HL-60 (cell line): ENCODE measurements around the gene EFEMP2.

Experiments
- GABPA ChIP-seq: IDR thresholded peaks from 2 replicates; pipeline ENCODE4 v1.6.1; 2012; ENCODE audit warnings: low read depth
- TF ChIP-seq, protein P1 (sequence below): IDR thresholded peaks from one replicate; pipeline ENCODE4 v1.5.1; 2011; ENCODE audit warnings: low read length, control low read depth, inconsistent platforms; ENCODE audit not compliant: insufficient read depth
- TF ChIP-seq, protein P2 (sequence below): IDR thresholded peaks from 2 replicates; pipeline ENCODE4 v1.6.1; 2012; ENCODE audit warnings: low read depth; ENCODE audit not compliant: insufficient replicate concordance

DNA sequence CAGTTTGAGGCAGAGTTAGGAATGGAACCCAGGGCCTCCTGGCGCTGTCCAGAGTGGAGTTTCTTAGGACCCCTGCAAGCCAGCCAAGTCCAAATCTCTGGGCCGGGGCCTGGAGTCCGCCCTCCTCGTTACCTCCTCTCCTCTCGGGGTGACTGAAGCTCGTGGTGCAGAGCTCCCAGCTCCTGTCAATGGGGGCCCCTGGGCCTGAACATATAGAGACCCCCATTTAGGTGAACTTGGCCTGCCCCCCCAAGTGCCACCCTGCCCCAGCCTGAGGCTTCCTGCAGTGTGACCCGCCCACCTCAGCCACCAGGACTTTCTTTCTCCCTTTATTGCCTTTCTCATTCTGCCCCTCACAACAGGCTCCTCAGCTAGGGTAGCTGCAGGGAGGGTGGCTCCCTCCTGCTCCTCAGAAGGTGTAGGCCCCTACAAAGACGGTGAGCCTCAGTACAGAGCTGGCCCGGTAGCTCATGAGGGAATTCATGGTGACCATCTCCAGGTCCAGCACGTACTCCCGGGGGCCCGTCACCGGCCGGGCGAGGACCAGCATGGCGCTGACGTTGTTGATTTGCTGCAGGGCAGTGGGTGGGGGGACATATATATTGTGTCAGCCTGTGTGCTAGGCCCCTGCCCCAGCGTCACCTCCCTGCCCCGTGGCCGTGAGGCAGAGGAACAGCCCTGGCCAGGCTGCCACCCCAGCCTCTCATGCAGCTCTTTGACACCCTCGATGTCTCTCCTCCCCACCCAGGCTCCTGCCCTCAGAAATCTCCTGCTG lies 5.9 kb downstream of the EFEMP2 start:
- TF ChIP-seq, protein P1, sequence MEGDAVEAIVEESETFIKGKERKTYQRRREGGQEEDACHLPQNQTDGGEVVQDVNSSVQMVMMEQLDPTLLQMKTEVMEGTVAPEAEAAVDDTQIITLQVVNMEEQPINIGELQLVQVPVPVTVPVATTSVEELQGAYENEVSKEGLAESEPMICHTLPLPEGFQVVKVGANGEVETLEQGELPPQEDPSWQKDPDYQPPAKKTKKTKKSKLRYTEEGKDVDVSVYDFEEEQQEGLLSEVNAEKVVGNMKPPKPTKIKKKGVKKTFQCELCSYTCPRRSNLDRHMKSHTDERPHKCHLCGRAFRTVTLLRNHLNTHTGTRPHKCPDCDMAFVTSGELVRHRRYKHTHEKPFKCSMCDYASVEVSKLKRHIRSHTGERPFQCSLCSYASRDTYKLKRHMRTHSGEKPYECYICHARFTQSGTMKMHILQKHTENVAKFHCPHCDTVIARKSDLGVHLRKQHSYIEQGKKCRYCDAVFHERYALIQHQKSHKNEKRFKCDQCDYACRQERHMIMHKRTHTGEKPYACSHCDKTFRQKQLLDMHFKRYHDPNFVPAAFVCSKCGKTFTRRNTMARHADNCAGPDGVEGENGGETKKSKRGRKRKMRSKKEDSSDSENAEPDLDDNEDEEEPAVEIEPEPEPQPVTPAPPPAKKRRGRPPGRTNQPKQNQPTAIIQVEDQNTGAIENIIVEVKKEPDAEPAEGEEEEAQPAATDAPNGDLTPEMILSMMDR = no peak
- no peak for TF ChIP-seq GABPA
- TF ChIP-seq, protein P2, sequence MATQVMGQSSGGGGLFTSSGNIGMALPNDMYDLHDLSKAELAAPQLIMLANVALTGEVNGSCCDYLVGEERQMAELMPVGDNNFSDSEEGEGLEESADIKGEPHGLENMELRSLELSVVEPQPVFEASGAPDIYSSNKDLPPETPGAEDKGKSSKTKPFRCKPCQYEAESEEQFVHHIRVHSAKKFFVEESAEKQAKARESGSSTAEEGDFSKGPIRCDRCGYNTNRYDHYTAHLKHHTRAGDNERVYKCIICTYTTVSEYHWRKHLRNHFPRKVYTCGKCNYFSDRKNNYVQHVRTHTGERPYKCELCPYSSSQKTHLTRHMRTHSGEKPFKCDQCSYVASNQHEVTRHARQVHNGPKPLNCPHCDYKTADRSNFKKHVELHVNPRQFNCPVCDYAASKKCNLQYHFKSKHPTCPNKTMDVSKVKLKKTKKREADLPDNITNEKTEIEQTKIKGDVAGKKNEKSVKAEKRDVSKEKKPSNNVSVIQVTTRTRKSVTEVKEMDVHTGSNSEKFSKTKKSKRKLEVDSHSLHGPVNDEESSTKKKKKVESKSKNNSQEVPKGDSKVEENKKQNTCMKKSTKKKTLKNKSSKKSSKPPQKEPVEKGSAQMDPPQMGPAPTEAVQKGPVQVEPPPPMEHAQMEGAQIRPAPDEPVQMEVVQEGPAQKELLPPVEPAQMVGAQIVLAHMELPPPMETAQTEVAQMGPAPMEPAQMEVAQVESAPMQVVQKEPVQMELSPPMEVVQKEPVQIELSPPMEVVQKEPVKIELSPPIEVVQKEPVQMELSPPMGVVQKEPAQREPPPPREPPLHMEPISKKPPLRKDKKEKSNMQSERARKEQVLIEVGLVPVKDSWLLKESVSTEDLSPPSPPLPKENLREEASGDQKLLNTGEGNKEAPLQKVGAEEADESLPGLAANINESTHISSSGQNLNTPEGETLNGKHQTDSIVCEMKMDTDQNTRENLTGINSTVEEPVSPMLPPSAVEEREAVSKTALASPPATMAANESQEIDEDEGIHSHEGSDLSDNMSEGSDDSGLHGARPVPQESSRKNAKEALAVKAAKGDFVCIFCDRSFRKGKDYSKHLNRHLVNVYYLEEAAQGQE = no peak
